GM03348 (cell line): ENCODE data around the gene ZNF385A.

Experiments used
- DNase-seq: peaks from one replicate; pipeline ENCODE4 v3.0.0; 2012; ENCODE audit warnings: low spot score

The ZNF385A gene

GRCh38 chr12:54324617-54325441 is 59.7 kb downstream of the ZNF385A start, which contains the start of gene COPZ1:
Gene COPZ1, plus strand, starts transcription at chr12:54325131. Its CDS starts 33 bp downstream, at chr12:54325164.
- DNase-seq = peak; percentile 96

- no peak for DNase-seq
Observed at GRCh38 chr12:54321363-54321762, 63.2 kb downstream of the ZNF385A start.
